Neuron (in vitro differentiated cells): ENCODE measurements around the gene TRPT1.
A peak's percentile ranks its signal among the peaks of the same experiment; 100 is the strongest.

Source experiments
- H2AFZ ChIP-seq: one replicate; pipeline ENCODE4 v1.6.1; 2013; ENCODE audit warnings: low read depth, mild to moderate bottlenecking, inconsistent platforms, low read length, moderate library complexity
- H3K27me3 ChIP-seq: one replicate; pipeline ENCODE4 v1.6.1; 2013; ENCODE audit warnings: low read length; ENCODE audit not compliant: insufficient read depth
- H3K36me3 ChIP-seq: one replicate; pipeline ENCODE4 v1.6.1; 2013; ENCODE audit warnings: low read length; ENCODE audit not compliant: insufficient read depth
- H3K4me1 ChIP-seq: one replicate; pipeline ENCODE4 v1.6.1; 2013; ENCODE audit warnings: low read length; ENCODE audit not compliant: insufficient read depth
- H3K4me3 ChIP-seq: 2 replicates; pipeline ENCODE4 v1.5.1; 2013; ENCODE audit warnings: mild to moderate bottlenecking, low read length, moderate library complexity
- H3K9me3 ChIP-seq: one replicate; pipeline ENCODE4 v1.6.1; 2013; ENCODE audit warnings: low read length

TRPT1 gene

GRCh38 chr11:64234647-64235379, 8.8 kb upstream of the TRPT1 start:
- Histone ChIP-seq H3K9me3 (no peaks in the 10 kb centered on the region), H3K4me1 (peaks cover 8% of the 10 kb centered on the region), H2AFZ (no peak overlapping the region), H3K4me3 (no peak overlapping the region), H3K36me3 (no peaks in the 10 kb centered on the region), H3K27me3 (no peaks in the 10 kb centered on the region)

- H3K4me3 ChIP-seq: no peak within 1 kb of the TSS
- H3K36me3 ChIP-seq: no peaks in the 10 kb centered on the region
- H2AFZ ChIP-seq: no peak within 1 kb of the TSS
- H3K9me3 ChIP-seq: no peaks in the 10 kb centered on the region
- H3K27me3 ChIP-seq: no peaks in the 10 kb centered on the region
- peaks cover 15% of the 10 kb centered on the region for H3K4me1 ChIP-seq
Measured at GRCh38 chr11:64233913-64234586, 8.1 kb upstream of the TRPT1 start, which contains the start of gene VEGFB. TSS of gene VEGFB (plus strand) at chr11:64234584. CDS start at chr11:64234834, 250 bp downstream.

- Histone ChIP-seq H3K9me3 (no peaks in the 10 kb centered on the region), H2AFZ (no peak overlapping the region), H3K36me3 (no peaks in the 10 kb centered on the region), H3K4me1 (peaks cover 16% of the 10 kb centered on the region), H3K4me3 (no peak overlapping the region), H3K27me3 (no peaks in the 10 kb centered on the region)
Measured at GRCh38 chr11:64232967-64233315, 7.0 kb upstream of the TRPT1 start.

- Histone ChIP-seq H3K27me3 (no peaks in the 10 kb centered on the region), H3K36me3 (no peaks in the 10 kb centered on the region), H3K4me1 (peaks cover 19% of the 10 kb centered on the region), H3K9me3 (no peaks in the 10 kb centered on the region), H2AFZ (no peak overlapping the region), H3K4me3 (no peak overlapping the region)
Measured at GRCh38 chr11:64232182-64232966, 6.4 kb upstream of the TRPT1 start.

GRCh38 chr11:64231546-64231945, 5.6 kb upstream of the TRPT1 start:
- Histone ChIP-seq H3K9me3 (no peaks in the 10 kb centered on the region), H3K36me3 (no peaks in the 10 kb centered on the region), H2AFZ (no peak overlapping the region), H3K27me3 (no peaks in the 10 kb centered on the region), H3K4me3 (no peak overlapping the region), H3K4me1 (peaks cover 27% of the 10 kb centered on the region)

- no peaks in the 10 kb centered on the region for H3K27me3 ChIP-seq
- peaks cover 28% of the 10 kb centered on the region for H3K4me1 ChIP-seq
- no peaks in the 10 kb centered on the region for H3K9me3 ChIP-seq
- H3K4me3 ChIP-seq: peak overlapping the region; percentile 70
- H2AFZ ChIP-seq: peak overlapping the region; percentile 58
- no peaks in the 10 kb centered on the region for H3K36me3 ChIP-seq
Measured at GRCh38 chr11:64230985-64231365, 5.0 kb upstream of the TRPT1 start.

GRCh38 chr11:64230171-64230984, 4.4 kb upstream of the TRPT1 start, which contains the start of gene DNAJC4:
TSS of gene DNAJC4 (plus strand) at chr11:64230548. CDS start at chr11:64230855, 307 bp downstream.
- Histone ChIP-seq H3K9me3 (no peaks in the 10 kb centered on the region), H3K36me3 (no peaks in the 10 kb centered on the region), H2AFZ (peak within 1 kb of the TSS; percentile 58), H3K4me1 (peaks cover 30% of the 10 kb centered on the region), H3K4me3 (peak within 1 kb of the TSS; percentile 70), H3K27me3 (no peaks in the 10 kb centered on the region)

GRCh38 chr11:64229744-64230170, 3.8 kb upstream of the TRPT1 start:
- peak overlapping the region; percentile 70 for H3K4me3 ChIP-seq
- H2AFZ ChIP-seq: peak overlapping the region; percentile 58
- no peaks in the 10 kb centered on the region for H3K36me3 ChIP-seq
- H3K4me1 ChIP-seq: peaks cover 36% of the 10 kb centered on the region
- no peaks in the 10 kb centered on the region for H3K9me3 ChIP-seq
- H3K27me3 ChIP-seq: no peaks in the 10 kb centered on the region

GRCh38 chr11:64229090-64229743, 3.2 kb upstream of the TRPT1 start:
- Histone ChIP-seq H3K4me3 (peak overlapping the region; percentile 70), H3K27me3 (no peaks in the 10 kb centered on the region), H3K4me1 (peaks cover 37% of the 10 kb centered on the region), H3K9me3 (no peaks in the 10 kb centered on the region), H3K36me3 (peaks cover 5% of the 10 kb centered on the region), H2AFZ (peak overlapping the region; percentile 58)

- H3K4me3 ChIP-seq: no peak overlapping the region
- H3K27me3 ChIP-seq: no peaks in the 10 kb centered on the region
Measured at GRCh38 chr11:64227405-64227956, 1.5 kb upstream of the TRPT1 start.

GRCh38 chr11:64226507-64227051, 593 bp upstream of the TRPT1 start:
- H3K4me3 ChIP-seq: peak overlapping the region; percentile 71
- peaks cover 37% of the 10 kb centered on the region for H3K4me1 ChIP-seq
- H3K36me3 ChIP-seq: peaks cover 17% of the 10 kb centered on the region
- peak overlapping the region; percentile 50 for H2AFZ ChIP-seq
- H3K9me3 ChIP-seq: no peaks in the 10 kb centered on the region
- no peaks in the 10 kb centered on the region for H3K27me3 ChIP-seq

More at GRCh38 chr11:64227405-64227956, 1.5 kb upstream of the TRPT1 start:
- H3K4me1 ChIP-seq: peaks cover 37% of the 10 kb centered on the region
- peaks cover 17% of the 10 kb centered on the region for H3K36me3 ChIP-seq
- H2AFZ ChIP-seq: no peak overlapping the region
- H3K9me3 ChIP-seq: no peaks in the 10 kb centered on the region
